ENCODE results near the gene TOMM5.

The TOMM5 gene

GRCh38 chr9:37563806-37564513 is 28.4 kb downstream of the TOMM5 start:
- no peak for DNase-seq (ENCODE audit: low read depth in 2 of 2)

GRCh38 chr9:37562826-37563225 is 29.6 kb downstream of the TOMM5 start:
- DNase-seq (ENCODE audit: low read depth in 2 of 2), result no peak

- DNase-seq (ENCODE audit: low read depth in 2 of 2), result no peak
Observed at GRCh38 chr9:37561682-37562081, 30.7 kb downstream of the TOMM5 start.

- no peak for DNase-seq (ENCODE audit: low read depth in 2 of 2)
Observed at GRCh38 chr9:37559855-37560592, 32.4 kb downstream of the TOMM5 start.

GRCh38 chr9:37559125-37559524 is 33.3 kb downstream of the TOMM5 start:
- no peak for DNase-seq (ENCODE audit: low read depth in 2 of 2)

- peak; percentile 18 to 32 for DNase-seq (ENCODE audit: low read depth in 2 of 2)
Observed at GRCh38 chr9:37555786-37556185, 36.6 kb downstream of the TOMM5 start.

GRCh38 chr9:37554318-37554717 is 38.1 kb downstream of the TOMM5 start:
- DNase-seq (ENCODE audit: low read depth in 2 of 2), result no peak

- no peak for DNase-seq (ENCODE audit: low read depth in 2 of 2)
Observed at GRCh38 chr9:37551888-37552287, 40.5 kb downstream of the TOMM5 start.

- DNase-seq (ENCODE audit: low read depth in 2 of 2), result no peak
Observed at GRCh38 chr9:37551468-37551867, 40.9 kb downstream of the TOMM5 start.

- peak; percentile 14 to 19 for DNase-seq (ENCODE audit: low read depth in 2 of 2)
Observed at GRCh38 chr9:37550781-37551180, 41.6 kb downstream of the TOMM5 start.

GRCh38 chr9:37549527-37549926 is 42.9 kb downstream of the TOMM5 start:
- no peak for DNase-seq (ENCODE audit: low read depth in 2 of 2)

- DNase-seq (ENCODE audit: low read depth in 2 of 2), result no peak
Observed at GRCh38 chr9:37547328-37547878, 45.0 kb downstream of the TOMM5 start.

- no peak for DNase-seq (ENCODE audit: low read depth in 2 of 2)
Observed at GRCh38 chr9:37543468-37543867, 48.9 kb downstream of the TOMM5 start.

GRCh38 chr9:37542895-37543294 is 49.5 kb downstream of the TOMM5 start:
- no peak for DNase-seq (ENCODE audit: low read depth in 2 of 2)

GRCh38 chr9:37542488-37542887 is 49.9 kb downstream of the TOMM5 start:
- DNase-seq (ENCODE audit: low read depth in 2 of 2), result no peak

- no peak for DNase-seq (ENCODE audit: low read depth in 2 of 2)
Observed at GRCh38 chr9:37541465-37541864, 50.9 kb downstream of the TOMM5 start.

- no peak for DNase-seq (ENCODE audit: low read depth in 2 of 2)
Observed at GRCh38 chr9:37540634-37541033, 51.8 kb downstream of the TOMM5 start.

- no peak for DNase-seq (ENCODE audit: low read depth in 2 of 2)
Observed at GRCh38 chr9:37539634-37540033, 52.8 kb downstream of the TOMM5 start.
